ENCODE results near the gene CAMK2A. TPM values are rescaled to one million over a fixed set of nuclear protein-coding genes. Genes with fewer than 3 reads are reported as not detected.
A peak's percentile ranks its signal among the peaks of the same experiment; 100 is the strongest.

CAMK2A gene
- total RNA-seq, 1 experiment from 2014 or later, result 0.33 TPM

- Histone ChIP-seq H3K4ac (ENCODE audit: low read depth, low read length) (no peak overlapping the region), H2BK15ac (ENCODE audit: low read depth, low read length) (no peak overlapping the region), H3K79me1 (ENCODE audit: insufficient read depth, low read depth, low read length, poor library complexity, severe bottlenecking) (no peaks in the 10 kb centered on the region), H2BK20ac (ENCODE audit: low read depth, low read length, poor library complexity, severe bottlenecking) (no peak overlapping the region), H4K91ac (ENCODE audit: insufficient read length, low read depth, low read length) (no peak overlapping the region), H2BK120ac (ENCODE audit: low read depth, low read length, poor library complexity, severe bottlenecking) (no peak overlapping the region), H3K23ac (ENCODE audit: insufficient read length, low read depth, low read length) (no peak overlapping the region), H3T11ph (ENCODE audit: low read length) (no peak overlapping the region), H3K4me1 (ENCODE audit: insufficient read depth, low read length) (no peaks in the 10 kb centered on the region; the same call in 1 of the 2 replicates), H3K9ac (ENCODE audit: extremely low read depth, insufficient read length, low read length) (no peak overlapping the region), H3K27me3 (ENCODE audit: insufficient read depth, low read length) (no peaks in the 10 kb centered on the region), H2BK5ac (ENCODE audit: insufficient read length, low read length) (no peak overlapping the region), H3K4me2 (ENCODE audit: insufficient read depth, insufficient read length, low read length) (no peak overlapping the region), H2AFZ (ENCODE audit: low read length) (no peak overlapping the region), H4K5ac (ENCODE audit: insufficient read length, low read depth, low read length) (no peak overlapping the region), H3K9me3 (ENCODE audit: control insufficient read depth, low read depth, low read length) (no peaks in the 10 kb centered on the region), H3K56ac (ENCODE audit: insufficient read length, low read depth, low read length) (no peak overlapping the region), H3K18ac (ENCODE audit: insufficient read length, low read depth, low read length) (no peak overlapping the region), H2BK12ac (ENCODE audit: insufficient read length, low read depth, low read length) (no peak overlapping the region), H4K8ac (replicated peaks; ENCODE audit: insufficient read length, low read depth, low read length) (no peak overlapping the region), H3K27ac (ENCODE audit: insufficient read length, low read depth, low read length) (no peak overlapping the region), H3K23me2 (ENCODE audit: insufficient read length, low read depth, low read length, poor library complexity, severe bottlenecking) (no peaks in the 10 kb centered on the region), H4K20me1 (ENCODE audit: control insufficient read depth, insufficient read depth, insufficient read length) (no peaks in the 10 kb centered on the region), H3K79me2 (ENCODE audit: insufficient read depth, low read length) (no peaks in the 10 kb centered on the region), H3K14ac (ENCODE audit: insufficient read depth, low read length) (0 out of 2 replicates have a peak overlapping the region, but pooled peaks have one; percentile 5), H2AK5ac (ENCODE audit: insufficient read length, low read length) (no peak overlapping the region)
- peaks cover 14% of the 10 kb centered on the region for H3K27me3 Mint-ChIP-seq (ENCODE audit: low read depth)
- no peak overlapping the region; a peak in 1 of 5 replicates for H3K4me3 Mint-ChIP-seq
- WGBS (ENCODE audit: extremely low coverage, insufficient read length, low lambda C conversion rate), result no CpG with 5 or more reads among the region's 6 CpGs
- TF ChIP-seq CTCF (conservative IDR thresholded peaks at IDR 0.05), result no peak
- peaks cover 0 to 2% (median 0%) of the 10 kb centered on the region in 3 experiments; a peak in 2 of 7 replicates for H3K36me3 Mint-ChIP-seq (ENCODE audit: insufficient read depth in 1 of 3, low read depth in 3 of 3)
- peaks cover 0 to 4% of the 10 kb centered on the region in 2 experiments; a peak in 2 of 5 replicates for H3K9me3 Mint-ChIP-seq
- no peak for DNase-seq
- peaks cover 37 to 52% of the 10 kb centered on the region in 2 experiments for H3K4me1 Mint-ChIP-seq
- H3K27ac Mint-ChIP-seq, result peak overlapping the region in 2 of 3 experiments; percentile 72 to 94; a peak in 2 of 7 replicates
Measured at GRCh38 chr5:150210644-150211043, 78.9 kb downstream of the CAMK2A start.

Measured in H9 (cell line).